Stimulated activated CD8-positive, alpha-beta memory T cell treated with anti-CD3 and anti-CD28 coated beads, Interleukin-15, amount 100 ng/mL, for 48 hours (primary cell): ENCODE data around the gene DNAH6.

Source experiments
- DNase-seq, 2 donors: peaks; one replicate each; pipeline ENCODE4 v3.0.0-alpha.2; 2020; ENCODE audit warnings: low read depth in 2 of 2

DNAH6 gene

DNA sequence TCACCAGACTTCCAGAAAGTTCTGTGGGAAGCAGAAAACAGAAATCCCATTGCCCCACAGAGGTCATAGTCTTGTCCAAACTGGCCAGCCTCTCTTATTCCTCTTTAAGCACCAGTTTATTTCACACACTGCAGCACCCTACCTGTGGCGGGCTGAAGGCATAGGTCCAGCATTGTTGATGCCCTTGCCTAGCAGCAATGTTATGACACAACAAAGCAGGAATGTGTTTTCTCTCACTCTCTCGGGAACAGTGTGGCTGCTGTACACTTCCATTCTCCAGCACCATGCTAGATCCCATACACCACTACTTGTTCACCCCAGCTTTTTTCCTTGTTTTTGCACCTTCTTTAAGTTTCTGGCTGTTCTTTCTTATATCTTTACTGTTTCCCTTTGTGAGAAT, 181.6 kb downstream of the DNAH6 start:
- DNase-seq: no peak

DNA sequence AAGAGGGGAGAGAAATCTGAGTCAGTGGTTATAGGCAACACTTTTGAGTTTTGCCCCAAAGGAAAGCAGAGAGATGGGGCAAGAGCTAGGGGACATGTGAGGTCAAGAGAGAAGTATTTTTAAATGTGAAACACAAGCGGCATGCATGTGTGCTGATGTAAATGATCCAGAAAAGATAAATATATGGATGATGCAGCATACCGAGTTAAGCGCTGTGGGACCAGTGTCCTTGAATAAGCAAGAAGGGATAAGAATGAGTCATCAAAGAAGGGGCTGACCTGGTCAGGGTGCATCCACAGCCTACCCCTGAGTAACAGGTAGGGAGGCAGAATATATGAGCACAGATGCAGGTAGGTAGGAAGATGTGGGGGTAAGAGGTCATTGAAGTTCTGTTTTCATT, 183.7 kb downstream of the DNAH6 start:
- DNase-seq: no peak

DNA sequence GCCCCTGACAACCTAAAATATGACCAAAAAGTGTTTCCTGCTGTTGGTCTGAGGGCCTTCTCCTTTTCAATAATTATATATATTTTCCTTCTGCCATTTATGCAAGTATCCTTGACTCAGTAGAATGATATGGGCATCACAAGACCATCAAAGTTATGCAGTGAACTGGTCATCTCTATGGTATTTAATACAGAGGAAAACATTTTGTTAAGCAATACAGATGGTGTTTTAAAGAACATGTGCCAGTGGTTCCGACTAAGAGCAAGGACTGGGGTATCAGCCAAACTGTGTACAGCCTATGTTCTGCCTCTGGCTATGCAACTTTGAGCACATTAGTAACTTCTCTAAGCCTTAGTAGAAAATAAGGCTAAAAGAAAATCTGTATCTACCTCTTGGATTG, 185.6 kb downstream of the DNAH6 start:
- DNase-seq: no peak

DNA sequence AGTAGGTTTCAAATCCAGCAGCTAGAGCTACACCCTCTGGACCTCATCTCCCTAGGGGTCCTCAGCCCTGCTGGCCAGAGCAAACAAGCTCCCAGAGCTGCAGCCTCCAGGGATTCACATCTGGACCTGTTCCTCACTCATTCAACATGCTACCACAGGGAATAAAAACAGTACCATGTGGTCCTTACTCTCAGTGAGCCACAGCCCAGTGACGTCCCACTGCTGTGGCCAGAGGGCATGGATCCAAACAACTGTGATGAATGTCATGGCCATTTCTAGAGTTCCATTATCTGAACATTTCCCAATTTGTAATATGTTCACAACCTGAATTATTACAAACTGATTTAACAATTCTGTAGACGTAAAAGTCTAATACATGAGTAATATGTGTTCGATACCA, 186.6 kb downstream of the DNAH6 start:
- DNase-seq: no peak

DNA sequence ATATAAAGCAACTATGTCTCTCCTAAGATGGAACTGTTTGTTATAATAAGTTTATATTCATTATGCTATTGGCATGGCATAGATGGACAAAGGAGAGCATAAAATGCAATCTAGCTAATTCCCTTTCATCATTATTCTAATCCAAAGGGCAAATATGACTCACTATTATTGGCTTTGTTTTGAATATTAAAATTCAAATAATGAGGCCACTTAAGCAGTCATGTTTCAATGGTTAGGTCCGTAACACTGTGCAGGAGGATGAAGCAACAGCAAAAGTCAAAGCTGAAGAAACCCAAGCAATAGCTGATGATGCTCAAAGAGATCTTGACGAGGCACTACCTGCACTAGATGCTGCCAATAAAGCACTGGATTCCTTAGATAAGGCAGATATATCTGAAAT, 187.5 kb downstream of the DNAH6 start:
- DNase-seq: no peak

DNA sequence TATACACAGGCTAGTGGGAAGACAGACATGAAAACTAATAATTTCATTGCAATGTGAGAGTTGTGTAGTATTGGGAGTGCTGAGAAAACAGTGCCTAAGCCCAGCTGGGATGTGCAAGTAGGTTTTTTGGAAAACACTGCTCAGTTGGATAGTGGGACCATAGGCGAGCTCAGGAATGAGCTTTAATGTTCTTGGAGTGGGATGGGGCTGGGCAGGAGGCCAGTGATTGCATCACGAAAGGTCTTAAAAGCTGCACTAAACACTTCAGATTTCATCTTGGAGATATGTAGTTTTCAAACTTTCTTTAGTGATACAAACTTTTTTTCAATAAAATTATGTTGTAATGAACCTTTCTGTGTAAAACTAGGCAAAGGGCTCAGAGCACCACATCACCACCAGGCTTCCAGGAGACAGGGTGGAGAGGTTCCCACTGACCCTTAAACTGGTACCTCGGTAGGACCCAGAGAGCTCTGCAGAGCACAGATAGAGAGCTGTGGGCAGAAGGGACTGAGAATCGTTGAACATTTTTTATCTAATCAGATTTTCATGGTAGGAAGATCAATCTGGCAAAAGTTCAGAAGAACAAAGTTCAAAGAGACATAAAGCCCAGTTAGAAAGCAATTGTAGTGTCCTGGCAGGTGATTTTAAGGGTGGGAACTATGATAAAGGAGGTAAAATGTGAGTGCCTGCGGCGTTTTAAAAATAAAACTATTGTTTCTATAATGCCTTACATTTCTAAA, 188.4 kb downstream of the DNAH6 start:
- DNase-seq: no peak

DNA sequence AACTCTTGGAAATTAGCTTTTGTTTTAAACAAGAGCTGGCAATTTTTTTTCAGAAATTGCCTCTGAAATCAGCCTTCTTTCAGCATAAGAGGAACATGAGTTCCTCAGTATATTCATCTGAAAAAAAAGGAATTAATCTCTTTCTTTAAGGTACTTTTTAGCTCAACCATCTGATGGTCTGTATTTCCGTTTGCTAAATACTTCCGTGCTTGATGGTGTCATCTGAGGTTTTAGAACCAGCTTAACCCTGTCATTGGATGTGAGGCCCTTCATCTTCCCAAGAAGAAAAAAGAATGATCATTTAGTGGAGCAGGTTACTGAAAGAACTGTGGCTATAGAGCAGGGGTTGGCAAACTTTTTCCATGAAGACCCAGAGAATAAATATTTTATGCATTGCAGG, 189.6 kb downstream of the DNAH6 start:
- no peak for DNase-seq

DNA sequence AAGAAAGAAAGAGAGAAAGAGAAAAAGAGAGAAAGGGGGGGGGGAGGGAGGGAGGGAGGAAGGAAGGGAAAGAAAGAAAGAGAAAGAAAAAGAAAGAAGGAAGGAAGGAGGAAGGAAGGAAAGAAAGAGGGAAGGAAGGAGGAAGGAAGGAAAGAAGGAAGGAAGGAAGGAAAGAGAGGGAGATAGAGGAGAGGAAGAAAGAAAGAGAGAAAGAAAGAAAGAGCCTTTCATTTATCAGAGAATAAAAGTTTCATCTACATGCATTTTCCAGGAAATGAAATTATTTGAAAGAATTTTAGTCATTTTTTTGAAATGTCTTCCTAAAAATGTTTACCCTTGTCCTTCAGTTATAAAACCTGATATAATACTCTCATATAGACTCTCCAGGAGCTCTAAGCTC, 192.1 kb downstream of the DNAH6 start:
- no peak for DNase-seq

DNA sequence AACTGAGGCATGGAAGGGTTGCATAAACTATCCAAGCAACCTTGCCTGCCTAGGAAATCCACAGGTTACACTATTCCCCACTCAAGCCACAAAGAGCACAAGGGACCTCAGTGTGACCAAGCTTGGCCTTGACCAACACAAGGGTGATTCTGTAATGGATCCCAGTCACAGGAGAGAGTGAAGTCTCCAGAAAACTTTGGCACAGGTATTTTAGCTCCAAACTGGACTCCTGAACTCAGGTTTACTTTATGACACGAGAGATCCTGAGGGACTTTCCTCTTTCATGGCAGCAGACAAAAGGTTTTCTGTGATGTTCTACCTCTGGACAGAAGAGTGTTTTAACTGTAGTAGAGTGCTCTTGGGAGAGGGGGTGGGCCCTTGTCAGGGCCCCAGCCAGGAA, 195.4 kb downstream of the DNAH6 start:
- DNase-seq: no peak

DNA sequence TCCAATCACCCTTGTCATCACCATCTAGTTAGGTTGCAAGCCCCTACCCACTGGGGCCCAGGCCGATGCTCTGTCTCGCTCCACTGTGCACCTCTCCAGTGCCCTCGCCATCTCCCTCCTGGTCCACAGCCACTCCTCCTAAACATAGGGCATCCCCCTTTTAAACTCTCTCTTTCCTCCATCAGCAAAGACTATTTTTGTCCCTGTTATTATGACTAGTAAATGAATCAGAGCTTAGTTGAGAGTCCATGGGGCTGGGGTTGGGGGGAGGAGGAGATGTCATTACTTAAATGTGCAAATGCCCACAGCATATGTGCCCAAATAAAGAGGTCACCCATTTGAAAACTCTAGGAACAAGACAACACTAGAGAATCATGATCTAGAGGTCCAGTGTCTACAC, 197.1 kb downstream of the DNAH6 start:
- DNase-seq: no peak

DNA sequence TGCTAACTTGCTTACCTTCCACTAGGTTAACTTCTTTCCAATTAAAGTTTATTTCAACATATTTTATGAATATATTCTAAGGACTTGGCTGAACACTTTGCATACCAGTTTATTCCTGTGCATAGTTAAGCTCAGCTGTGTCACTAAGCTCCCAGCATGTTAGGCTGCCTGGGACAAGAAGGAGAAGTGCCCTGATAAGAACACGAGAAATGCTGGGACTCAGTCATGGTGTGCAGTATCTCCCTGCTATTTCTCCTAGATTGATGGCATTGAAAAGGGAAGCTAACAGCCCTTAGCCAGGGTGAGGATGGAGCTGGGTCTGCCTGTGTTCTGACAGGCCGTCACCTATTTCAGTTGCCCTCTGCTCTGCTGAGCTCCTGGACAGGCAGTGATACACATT, 200.3 kb downstream of the DNAH6 start:
- no peak for DNase-seq

DNA sequence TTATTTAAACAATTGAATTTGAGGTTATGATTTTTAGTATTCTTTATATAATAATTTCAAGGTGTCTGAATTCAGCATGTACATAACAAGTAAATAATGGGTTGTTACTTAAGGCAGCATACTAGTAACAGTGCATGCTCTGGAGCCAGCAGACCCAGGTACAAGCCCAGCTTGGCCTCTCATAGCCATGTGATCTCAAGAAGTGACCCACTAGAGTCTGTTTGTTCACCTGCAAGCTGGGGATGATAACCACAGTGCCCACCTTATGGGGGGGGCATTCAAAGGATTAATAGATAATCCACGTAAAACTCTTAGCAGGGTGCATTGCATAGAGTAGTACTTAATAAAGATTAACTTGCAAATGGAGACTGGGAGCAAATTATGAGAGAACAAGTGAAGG, 201.0 kb downstream of the DNAH6 start:
- DNase-seq: no peak

DNA sequence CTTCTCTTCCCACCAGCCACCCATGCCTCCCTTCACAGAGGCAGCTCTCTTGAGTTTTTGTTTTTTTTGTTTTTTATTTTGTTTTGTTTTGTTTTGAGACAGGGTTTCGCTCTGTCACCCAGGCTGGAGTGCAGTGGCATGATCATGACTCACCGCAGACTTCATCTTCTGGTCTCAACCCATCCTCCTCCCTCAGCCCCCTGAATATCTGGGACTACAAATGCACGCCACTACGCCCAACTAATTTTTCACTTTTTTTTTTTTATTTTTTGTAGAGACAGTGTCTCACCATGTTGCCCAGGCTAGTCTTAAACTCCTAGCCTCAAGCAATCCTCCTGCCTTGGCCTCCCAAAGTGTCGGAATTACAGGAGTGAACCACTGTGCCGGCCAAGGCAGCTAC, 203.1 kb downstream of the DNAH6 start:
- no peak for DNase-seq

DNA sequence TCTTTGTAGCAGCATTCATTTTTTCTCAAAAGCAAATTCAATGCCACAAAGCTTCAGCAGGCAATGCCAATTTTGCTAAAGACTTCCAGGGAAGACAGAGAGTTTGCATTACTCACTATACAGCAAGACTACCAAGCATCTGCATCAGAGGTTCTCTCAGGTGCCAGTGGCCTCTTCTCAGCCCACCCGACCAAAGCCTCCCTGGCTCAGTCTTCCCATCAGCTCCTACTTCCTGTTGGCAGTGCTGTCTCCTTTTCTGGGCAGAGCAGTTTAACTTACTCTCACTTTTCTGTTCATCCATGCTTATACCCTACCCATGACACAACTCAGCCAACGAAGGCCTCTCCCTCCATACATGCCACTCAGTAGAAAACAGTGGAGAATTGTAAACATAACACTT, 207.5 kb downstream of the DNAH6 start:
- no peak for DNase-seq

DNA sequence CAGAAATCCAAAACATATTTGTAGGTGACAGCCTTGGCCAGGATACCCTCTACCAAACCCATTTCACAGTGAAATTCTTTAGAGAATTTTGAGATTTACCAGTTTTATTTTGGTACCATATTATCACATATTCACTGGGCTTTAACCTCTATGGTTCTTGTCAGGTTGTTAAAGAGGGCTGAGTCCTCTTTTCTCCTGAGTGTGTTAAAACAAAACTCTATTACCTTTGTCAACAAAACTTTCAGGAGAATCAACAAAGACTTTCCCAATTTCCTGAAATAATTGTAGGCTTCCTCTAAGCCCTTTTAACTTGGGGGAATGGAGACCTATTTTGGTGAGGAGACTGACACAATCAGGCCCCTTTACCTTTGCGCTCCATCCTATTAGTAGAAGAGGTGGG, 209.4 kb downstream of the DNAH6 start:
- no peak for DNase-seq

DNA sequence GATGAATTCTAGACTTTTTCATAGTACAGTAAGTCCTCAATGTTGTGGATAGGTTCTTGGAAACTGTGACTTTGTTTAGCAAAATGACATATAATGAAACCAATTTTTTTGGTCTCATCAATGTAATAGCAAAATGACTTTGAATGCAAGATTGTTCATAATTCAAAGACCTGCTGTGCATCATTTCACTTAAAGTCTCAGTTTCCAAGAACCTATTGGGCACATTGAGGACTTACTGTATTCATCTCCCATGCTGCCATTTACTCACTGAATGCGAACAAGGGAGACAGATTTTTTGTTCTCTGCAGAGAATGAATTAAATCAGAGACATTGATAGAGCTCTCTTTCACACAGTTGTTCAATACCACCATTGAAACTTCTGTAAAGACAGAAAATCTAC, 211.0 kb downstream of the DNAH6 start:
- no peak for DNase-seq

DNA sequence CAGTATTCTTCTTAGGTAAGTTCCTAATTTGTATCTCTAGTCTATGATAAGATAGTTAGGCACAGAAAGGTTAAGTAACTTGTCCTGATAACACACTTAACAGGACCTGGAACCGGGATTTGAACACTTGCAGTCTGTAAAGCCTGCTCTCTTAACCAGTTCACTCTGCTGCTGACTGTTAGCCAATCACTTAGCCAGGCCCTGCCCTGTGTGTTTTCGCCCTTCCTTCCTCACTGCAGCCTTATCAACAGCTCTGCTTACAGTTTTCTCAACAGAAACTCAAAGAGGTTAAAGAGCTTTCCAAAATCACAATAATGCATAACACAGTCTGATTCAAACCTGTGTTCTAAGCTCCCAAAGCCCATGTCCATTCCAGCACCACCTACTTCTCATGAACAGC, 212.9 kb downstream of the DNAH6 start:
- no peak for DNase-seq

DNA sequence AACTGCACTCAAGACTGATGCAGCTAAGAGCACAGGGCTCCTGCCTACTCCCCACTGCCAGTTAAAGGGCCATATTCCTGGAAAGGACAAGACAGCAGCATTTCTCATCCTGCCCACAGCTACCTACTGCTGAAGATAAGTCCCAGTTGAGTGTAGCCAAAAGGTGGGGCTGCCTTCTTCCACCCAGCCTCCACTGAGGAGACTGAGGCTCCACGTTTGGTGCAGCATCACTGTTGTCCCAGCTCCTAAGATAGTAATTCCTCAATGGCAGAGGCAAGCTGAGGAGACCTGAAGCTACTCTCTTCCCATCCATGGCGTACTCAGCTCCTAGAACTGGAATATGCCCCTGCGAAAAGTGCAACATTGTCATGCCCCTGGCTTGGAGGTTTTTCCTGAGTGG, 214.9 kb downstream of the DNAH6 start:
- no peak for DNase-seq

DNA sequence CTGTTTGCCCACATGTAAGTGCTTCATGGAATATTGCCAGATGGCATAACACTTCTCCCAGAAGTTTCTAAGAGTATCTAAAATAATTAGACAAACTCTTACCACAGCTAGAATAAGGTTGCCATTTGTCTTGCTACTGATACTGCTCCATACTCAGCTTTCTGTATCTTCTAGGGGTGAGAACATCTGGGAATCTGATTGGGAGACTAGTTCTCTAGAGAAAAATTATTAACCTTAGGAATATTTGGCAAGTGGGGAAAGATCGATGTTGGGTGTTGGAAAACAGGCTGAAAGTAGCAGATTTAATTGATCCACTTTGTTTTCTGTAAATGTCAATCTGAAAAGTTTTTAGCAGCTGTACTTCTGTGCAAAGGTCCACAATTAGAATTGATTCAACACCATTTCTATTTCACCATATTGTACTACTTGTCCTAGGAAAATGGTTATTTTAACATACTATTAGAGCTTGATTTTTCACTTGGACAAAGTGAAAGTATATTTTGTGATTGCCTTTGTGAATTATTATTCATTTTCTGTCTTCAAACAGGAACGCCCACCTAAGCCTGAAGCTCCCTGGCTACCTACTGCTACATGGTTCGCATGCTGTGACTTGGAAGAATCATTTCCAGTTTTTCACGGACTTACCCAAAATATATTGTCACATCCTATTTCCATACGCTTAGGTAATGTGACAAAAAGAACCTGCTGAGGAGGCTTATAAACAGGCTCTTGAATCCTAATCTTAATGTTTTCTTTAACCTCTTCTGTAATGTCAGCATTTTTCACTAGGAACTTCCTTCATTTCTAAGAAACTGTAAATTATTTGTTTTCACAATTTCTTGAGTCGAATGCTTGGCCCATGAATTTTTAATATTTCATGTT, 216.8 kb downstream of the DNAH6 start:
- DNase-seq: no peak

DNA sequence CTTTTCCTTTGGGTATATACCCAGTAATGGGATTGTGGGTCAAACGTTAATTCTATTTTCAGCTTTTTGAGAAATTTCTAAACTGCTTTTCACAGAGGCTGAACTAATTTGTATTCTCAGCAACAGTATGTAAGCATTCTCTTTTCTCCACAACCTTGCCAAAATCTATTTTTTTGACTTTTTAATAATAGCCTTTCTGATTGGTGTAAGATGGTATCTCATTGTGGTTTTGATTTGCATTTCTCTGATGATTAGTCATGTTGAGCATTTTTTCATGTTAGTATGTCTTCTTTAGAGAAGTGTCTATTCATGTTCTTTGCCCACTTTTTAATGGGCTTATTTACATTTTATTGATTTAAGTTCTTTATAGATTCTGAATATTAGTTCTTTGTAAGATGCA, 219.1 kb downstream of the DNAH6 start:
- no peak for DNase-seq

DNA sequence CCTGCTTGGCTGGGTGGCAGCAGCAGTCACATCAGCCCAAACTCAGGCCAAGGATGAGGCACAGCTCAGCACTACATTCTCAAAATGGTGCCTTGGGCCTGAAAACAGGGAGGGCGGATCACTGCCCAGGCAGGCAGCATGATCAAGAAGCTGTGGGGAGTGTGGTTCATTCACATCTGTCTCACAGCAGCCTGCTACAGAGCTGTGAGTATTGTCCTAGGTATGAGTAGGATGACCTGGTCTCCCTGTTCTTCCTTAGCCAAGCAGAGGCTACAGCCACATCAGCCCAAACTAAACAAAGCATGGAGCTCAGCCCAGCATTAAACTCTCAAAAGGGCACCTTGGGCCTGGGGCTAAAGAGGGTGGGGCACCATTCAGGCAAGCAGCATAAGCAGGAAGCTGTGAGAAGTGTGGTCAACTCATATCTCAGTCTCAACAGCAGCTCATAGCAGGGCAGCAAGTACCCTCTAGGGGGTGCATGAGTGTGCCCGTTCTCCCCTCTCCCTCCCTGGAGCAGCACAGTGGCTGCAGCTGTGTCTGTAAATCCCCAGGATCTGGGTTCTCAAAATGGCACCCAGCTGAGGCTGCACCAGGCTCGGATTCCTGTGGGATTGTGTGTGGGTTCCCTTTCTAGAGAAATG, 225.0 kb downstream of the DNAH6 start:
- peak; percentile 34 to 38 for DNase-seq

DNA sequence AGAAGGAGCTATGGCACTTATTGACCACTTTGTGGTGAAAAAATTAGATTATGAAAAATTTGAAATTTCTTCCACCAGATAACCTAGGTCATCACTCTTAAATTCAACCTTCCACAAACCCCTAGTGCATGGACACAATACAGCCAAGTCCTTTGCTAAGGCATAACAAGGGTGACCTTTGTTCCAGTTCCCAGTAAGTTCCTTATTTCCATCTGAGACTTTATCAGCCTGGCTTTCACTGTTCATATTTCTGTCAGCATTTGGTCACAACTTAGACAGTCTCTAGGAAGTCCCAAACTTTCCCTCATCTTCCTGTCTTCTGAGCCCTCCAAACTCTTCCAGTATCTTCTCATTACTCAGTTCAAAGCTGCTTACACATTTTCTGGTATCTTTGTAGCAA, 232.0 kb downstream of the DNAH6 start:
- DNase-seq: no peak

DNA sequence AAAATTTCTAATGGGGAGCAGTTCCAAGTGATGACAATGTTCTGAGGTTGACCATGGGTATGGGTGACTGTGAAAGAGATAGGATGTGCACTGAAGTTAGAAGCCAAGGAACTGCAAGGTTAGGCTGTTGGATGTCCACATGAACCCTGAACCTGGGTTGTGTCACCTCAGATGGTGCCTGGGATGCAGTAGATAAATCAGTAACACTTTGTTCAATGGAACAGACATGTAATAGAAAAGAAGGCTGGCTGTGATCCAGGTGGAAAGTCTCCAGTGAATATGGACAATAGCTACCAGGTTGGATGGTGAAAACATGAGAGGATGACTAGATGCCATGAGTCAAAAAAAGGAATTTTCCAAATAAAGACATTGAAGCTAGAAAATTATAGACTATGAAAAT, 233.1 kb downstream of the DNAH6 start:
- DNase-seq: no peak
